Uterus (tissue), 4 donors: ENCODE measurements around the gene SLC25A34. TPM values are rescaled to one million over a fixed set of nuclear protein-coding genes. Genes with fewer than 3 reads are reported as not detected.

Experiments
- DNase-seq, 2 donors: peaks; one replicate each; pipeline ENCODE4 v3.0.0-alpha.2; 2019 to 2020
- H3K27ac ChIP-seq, 2 donors: fragments of 200-600 bp; sonication (generic); 1 replicate in 1 of 2; 2 replicates in 1 of 2; pipeline ENCODE4 v1.5.1; 2016 to 2018
- H3K27me3 ChIP-seq, 2 donors: fragments of 200-600 bp; sonication (generic); one replicate each; pipeline ENCODE4 v1.5.1; 2018 to 2019; ENCODE audit warnings: control low read depth in 1 of 2
- H3K36me3 ChIP-seq, 2 donors: fragments of 200-600 bp; sonication (generic); one replicate each; pipeline ENCODE4 v1.5.1; 2019; ENCODE audit warnings: control low read depth in 1 of 2
- H3K4me1 ChIP-seq, 2 donors: fragments of 200-600 bp; sonication (generic); one replicate each; pipeline ENCODE4 v1.5.1; 2018 to 2019; ENCODE audit warnings: control low read depth in 1 of 2
- H3K4me3 ChIP-seq, 2 donors: fragments of 200-600 bp; sonication (generic); 1 replicate in 1 of 2; 2 replicates in 1 of 2; pipeline ENCODE4 v1.5.1; 2018 to 2019; ENCODE audit warnings: mild to moderate bottlenecking in 1 of 2
- H3K9me3 ChIP-seq, 2 donors: fragments of 200-600 bp; sonication (generic); one replicate each; pipeline ENCODE4 v1.5.1; 2019; ENCODE audit warnings: control low read depth in 1 of 2
- CTCF ChIP-seq, 4 experiments: fragments of 200-600 bp in 2 of 4; fragments of 450-650 bp in 2 of 4; sonication (generic) in 2 of 4; IDR thresholded peaks; one replicate each; pipeline ENCODE4 v1.5.1; 2016 to 2019; ENCODE audit warnings: antibody characterized with exemption in 4 of 4, mild to moderate bottlenecking in 2 of 4, moderate library complexity in 1 of 4
- POLR2A ChIP-seq, 2 donors: fragments of 450-650 bp; IDR thresholded peaks; one replicate each; pipeline ENCODE4 v1.6.1; 2016; ENCODE audit warnings: antibody characterized with exemption in 2 of 2, mild to moderate bottlenecking in 1 of 2, moderate library complexity in 1 of 2
- intact Hi-C: fragments of 100-400 bp; cut with DNase I; formaldehyde crosslinking; loops from one replicate; pipeline ENCODE4 v1.15.1; 2023; ENCODE audit warnings: low total_unique reads
- total RNA-seq, 4 donors: library from RNA; depleted of rRNA in 3 of 4; stranded (reverse); fragments of >200 nt in 3 of 4; gene quantifications; one replicate each; pipeline versions ENCODE4 v1.1.0 to v1.2.4, GENCODE V29; 2014 to 2023
- donor health status: DM: yes; HTN: yes; CAD: no.

Gene SLC25A34
- total RNA-seq, 4 donors from 2014 or later, result 0.29 to 2.1 (median 1.6) TPM; not detected in 1

GRCh38 chr1:15760520-15761211 lies 24.6 kb downstream of the SLC25A34 start:
- TF ChIP-seq CTCF (IDR thresholded peaks at IDR 0.05), result no peak
- TF ChIP-seq POLR2A (IDR thresholded peaks at IDR 0.05), result no peak
- Histone ChIP-seq H3K36me3 (no peaks in the 10 kb centered on the region), H3K9me3 (no peaks in the 10 kb centered on the region), H3K27me3 (no peaks in the 10 kb centered on the region), H3K4me3 (peak overlapping the region in 1 of 2 donors; percentile 88), H3K4me1 (peaks cover 0 to 4% of the 10 kb centered on the region in 2 donors), H3K27ac (peak overlapping the region; percentile 78 to 86)
- DNase-seq, result peak; percentile 39 to 54
- intact Hi-C loops, result no loop called here

- DNase-seq, result no peak
- Histone ChIP-seq H3K27me3 (no peaks in the 10 kb centered on the region), H3K9me3 (no peaks in the 10 kb centered on the region), H3K36me3 (no peaks in the 10 kb centered on the region), H3K4me1 (peaks cover 0 to 4% of the 10 kb centered on the region in 2 donors), H3K4me3 (peak overlapping the region in 1 of 2 donors; percentile 88), H3K27ac (peak overlapping the region; percentile 78 to 86)
- intact Hi-C loops, result no loop called here
- no peak for TF ChIP-seq CTCF (IDR thresholded peaks at IDR 0.05)
- no peak for TF ChIP-seq POLR2A (IDR thresholded peaks at IDR 0.05)
Observed at GRCh38 chr1:15761366-15762128, 25.5 kb downstream of the SLC25A34 start.

GRCh38 chr1:15762546-15762945 lies 26.5 kb downstream of the SLC25A34 start:
- no peaks in the 10 kb centered on the region for H3K9me3 ChIP-seq
- no peak overlapping the region for H3K4me3 ChIP-seq
- no peak for DNase-seq
- TF ChIP-seq CTCF (IDR thresholded peaks at IDR 0.05) (no peak), POLR2A (IDR thresholded peaks at IDR 0.05) (no peak)
- no peaks in the 10 kb centered on the region for H3K36me3 ChIP-seq
- intact Hi-C loops, result no loop called here
- H3K4me1 ChIP-seq, result peaks cover 0 to 4% of the 10 kb centered on the region in 2 donors
- no peak overlapping the region for H3K27ac ChIP-seq
- H3K27me3 ChIP-seq, result no peaks in the 10 kb centered on the region

GRCh38 chr1:15764269-15764764 lies 28.3 kb downstream of the SLC25A34 start:
- Histone ChIP-seq H3K27ac (no peak overlapping the region), H3K4me3 (no peak overlapping the region), H3K27me3 (no peaks in the 10 kb centered on the region), H3K9me3 (no peaks in the 10 kb centered on the region), H3K4me1 (peaks cover 0 to 4% of the 10 kb centered on the region in 2 donors), H3K36me3 (no peaks in the 10 kb centered on the region)
- intact Hi-C loops, result no loop called here
- no peak for DNase-seq
- no peak for TF ChIP-seq CTCF (IDR thresholded peaks at IDR 0.05)
- no peak for TF ChIP-seq POLR2A (IDR thresholded peaks at IDR 0.05)

GRCh38 chr1:15764890-15765289 lies 28.8 kb downstream of the SLC25A34 start:
- H3K27me3 ChIP-seq, result no peaks in the 10 kb centered on the region
- no peaks in the 10 kb centered on the region for H3K36me3 ChIP-seq
- intact Hi-C loops, result no loop called here
- TF ChIP-seq CTCF (IDR thresholded peaks at IDR 0.05) (no peak), POLR2A (IDR thresholded peaks at IDR 0.05) (no peak)
- no peaks in the 10 kb centered on the region for H3K9me3 ChIP-seq
- no peak for DNase-seq
- no peak overlapping the region for H3K4me3 ChIP-seq
- H3K4me1 ChIP-seq, result peaks cover 0 to 1% of the 10 kb centered on the region in 2 donors
- H3K27ac ChIP-seq, result no peak overlapping the region
